Sigmoid colon (tissue), 7 donors: ENCODE data around the gene COX8C. TPM values are rescaled to one million over a fixed set of nuclear protein-coding genes. Genes with fewer than 3 reads are reported as not detected.

Experiments used
- DNase-seq: peaks from one replicate; pipeline ENCODE4 v3.0.0-alpha.2; 2019
- H3K27ac ChIP-seq, 4 donors: fragments of 200-600 bp; sonication (generic); one replicate each; pipeline ENCODE4 v1.5.1; 2016 to 2019; ENCODE audit warnings: mild to moderate bottlenecking in 1 of 4
- H3K27me3 ChIP-seq, 3 donors: fragments of 200-600 bp; sonication (generic); one replicate each; pipeline ENCODE4 v1.5.1; 2019; ENCODE audit warnings: mild to moderate bottlenecking in 1 of 3
- H3K36me3 ChIP-seq, 4 donors: fragments of 200-600 bp; sonication (generic); one replicate each; pipeline ENCODE4 v1.5.1; 2016 to 2019
- H3K4me1 ChIP-seq, 4 donors: fragments of 200-600 bp; sonication (generic); one replicate each; pipeline ENCODE4 v1.5.1; 2017 to 2019
- H3K4me3 ChIP-seq, 4 donors: fragments of 200-600 bp; sonication (generic); one replicate each; pipeline ENCODE4 v1.5.1; 2017 to 2019; ENCODE audit warnings: mild to moderate bottlenecking in 2 of 4, moderate library complexity in 1 of 4
- H3K9me3 ChIP-seq, 4 donors: fragments of 200-600 bp in 3 of 4; sonication (generic) in 3 of 4; one replicate each; pipeline versions ENCODE4 v1.5.1 to v1.6.1; 2013 to 2019
- CTCF ChIP-seq, 4 experiments: fragments of 450-650 bp in 3 of 4; fragments of 200-600 bp in 1 of 4; IDR thresholded peaks; one replicate each; pipeline ENCODE4 v1.5.1; 2016 to 2019; ENCODE audit warnings: antibody characterized with exemption in 4 of 4, mild to moderate bottlenecking in 3 of 4, moderate library complexity in 2 of 4
- EP300 ChIP-seq, 4 donors: sonication (generic); formaldehyde crosslinking; IDR thresholded peaks; one replicate each; pipeline ENCODE4 v1.6.1; 2017; ENCODE audit warnings: antibody characterized with exemption in 4 of 4
- POLR2A ChIP-seq, 2 donors: fragments of 450-650 bp; IDR thresholded peaks; one replicate each; pipeline ENCODE4 v1.6.1; 2016; ENCODE audit warnings: antibody characterized with exemption in 2 of 2, mild to moderate bottlenecking in 2 of 2, moderate library complexity in 2 of 2
- POLR2AphosphoS5 ChIP-seq, 4 donors: sonication (generic); formaldehyde crosslinking; IDR thresholded peaks; one replicate each; pipeline ENCODE4 v1.6.1; 2017; ENCODE audit warnings: antibody characterized with exemption in 4 of 4
- WGBS, 2 donors: extraction: QIAGEN DNeasy Blood & Tissue Kit; methylation state at CpG; one replicate each; pipeline ENCODE4 v1.1.7; 2013; 5-methylcytosine and 5-hydroxymethylcytosine counted together
- intact Hi-C: fragments of 100-400 bp; cut with DNase I; formaldehyde crosslinking; loops from one replicate; pipeline ENCODE4 v1.15.1; 2023
- polyA plus RNA-seq, 3 donors: library from polyadenylated mRNA; stranded (reverse); fragments of 200-250 nt; gene quantifications; one replicate each; pipeline ENCODE4 v1.2.3, GENCODE V29; 2013
- total RNA-seq, 4 donors: library from RNA; depleted of rRNA; stranded (reverse); fragments of >200 nt; gene quantifications; one replicate each; pipeline ENCODE4 v1.1.0, GENCODE V29; 2016
- donor health status: healthy with polysubstance abuse.
- donor health status: Bipolar disorder and iron deficiency.
- donor health status: healthy.

Gene COX8C
- total and polyA plus RNA-seq, 7 donors = not detected

- peaks cover 0 to 36% (median 20%) of the 10 kb centered on the region in 4 donors for H3K4me1 ChIP-seq
Measured at GRCh38 chr14:93308686-93309345, 38.2 kb upstream of the COX8C start.

GRCh38 chr14:93309427-93309966 is 37.5 kb upstream of the COX8C start:
- intact Hi-C loops = no loop called here
- H3K4me1 ChIP-seq = peaks cover 0 to 31% (median 15%) of the 10 kb centered on the region in 4 donors

More at GRCh38 chr14:93308686-93309345, 38.2 kb upstream of the COX8C start:
- H3K27me3 ChIP-seq = no peaks in the 10 kb centered on the region
- no peak overlapping the region for H3K27ac ChIP-seq
- TF ChIP-seq CTCF (IDR thresholded peaks at IDR 0.05) (no peak), EP300 (IDR thresholded peaks at IDR 0.05) (no peak), POLR2AphosphoS5 (IDR thresholded peaks at IDR 0.05) (no peak), POLR2A (IDR thresholded peaks at IDR 0.05) (no peak)
- H3K4me3 ChIP-seq = no peak overlapping the region
- WGBS, 2 donors = 55 to 80% methylated on average over 2 of the region's 2 CpGs
- no peaks in the 10 kb centered on the region for H3K36me3 ChIP-seq
- intact Hi-C loops = no loop called here
- no peaks in the 10 kb centered on the region for H3K9me3 ChIP-seq
- DNase-seq = no peak

GRCh38 chr14:93311082-93311481 is 35.9 kb upstream of the COX8C start:
- Histone ChIP-seq H3K36me3 (no peaks in the 10 kb centered on the region), H3K27me3 (no peaks in the 10 kb centered on the region), H3K27ac (no peak overlapping the region), H3K4me3 (no peak overlapping the region), H3K9me3 (no peaks in the 10 kb centered on the region), H3K4me1 (peaks cover 0 to 22% (median 9%) of the 10 kb centered on the region in 4 donors)
- no peak for TF ChIP-seq CTCF (IDR thresholded peaks at IDR 0.05)
- no peak for TF ChIP-seq EP300 (IDR thresholded peaks at IDR 0.05)
- no peak for TF ChIP-seq POLR2A (IDR thresholded peaks at IDR 0.05)
- TF ChIP-seq POLR2AphosphoS5 (IDR thresholded peaks at IDR 0.05) = no peak
- intact Hi-C loops = no loop called here
- 55 to 84% methylated on average over 1 of the region's 1 CpG for WGBS, 2 donors
- no peak for DNase-seq

More at GRCh38 chr14:93309427-93309966, 37.5 kb upstream of the COX8C start:
- H3K27ac ChIP-seq = no peak overlapping the region
- no peak overlapping the region for H3K4me3 ChIP-seq
- no peaks in the 10 kb centered on the region for H3K9me3 ChIP-seq
- no peak for DNase-seq
- 38 to 75% methylated on average over 2 of the region's 2 CpGs for WGBS, 2 donors
- no peaks in the 10 kb centered on the region for H3K36me3 ChIP-seq
- H3K27me3 ChIP-seq = no peaks in the 10 kb centered on the region
- TF ChIP-seq POLR2A (IDR thresholded peaks at IDR 0.05) (no peak), POLR2AphosphoS5 (IDR thresholded peaks at IDR 0.05) (no peak), CTCF (IDR thresholded peaks at IDR 0.05) (no peak), EP300 (IDR thresholded peaks at IDR 0.05) (no peak)

- Histone ChIP-seq H3K27me3 (no peaks in the 10 kb centered on the region), H3K9me3 (no peaks in the 10 kb centered on the region), H3K27ac (no peak overlapping the region), H3K4me3 (no peak overlapping the region), H3K36me3 (no peaks in the 10 kb centered on the region), H3K4me1 (peaks cover 0 to 47% (median 32%) of the 10 kb centered on the region in 4 donors)
- no peak for DNase-seq
- intact Hi-C loops = no loop called here
- no peak for TF ChIP-seq POLR2AphosphoS5 (IDR thresholded peaks at IDR 0.05)
- no peak for TF ChIP-seq POLR2A (IDR thresholded peaks at IDR 0.05)
Measured at GRCh38 chr14:93315575-93315974, 31.4 kb upstream of the COX8C start.

- H3K4me3 ChIP-seq = no peak overlapping the region
- peak overlapping the region in 1 of 4 donors; percentile 40 for H3K27ac ChIP-seq
- H3K4me1 ChIP-seq = peaks cover 0 to 50% (median 34%) of the 10 kb centered on the region in 4 donors
- DNase-seq = no peak
- no peaks in the 10 kb centered on the region for H3K27me3 ChIP-seq
- intact Hi-C loops = no loop called here
- 53 to 83% methylated on average over 4 of the region's 4 CpGs for WGBS, 2 donors
- TF ChIP-seq CTCF (IDR thresholded peaks at IDR 0.05) (no peak), POLR2A (IDR thresholded peaks at IDR 0.05) (no peak), EP300 (IDR thresholded peaks at IDR 0.05) (no peak), POLR2AphosphoS5 (IDR thresholded peaks at IDR 0.05) (no peak)
- H3K36me3 ChIP-seq = no peaks in the 10 kb centered on the region
- no peaks in the 10 kb centered on the region for H3K9me3 ChIP-seq
Measured at GRCh38 chr14:93316716-93317115, 30.3 kb upstream of the COX8C start.
